WTC11 (cell line): ENCODE results near the gene SPATA3.

Experiments
- FOXK1 ChIP-seq: sonication (generic); formaldehyde crosslinking; IDR thresholded peaks from 2 replicates; pipeline ENCODE4 v1.8.0; 2022; ENCODE audit warnings: mild to moderate bottlenecking, moderate library complexity, missing genetic modification reagents
- NFYB ChIP-seq: sonication (generic); formaldehyde crosslinking; conservative IDR thresholded peaks from 2 replicates; pipeline ENCODE4 v1.8.0; 2022; ENCODE audit warnings: low read depth, missing genetic modification reagents
- ZNF121 ChIP-seq: sonication (generic); formaldehyde crosslinking; IDR thresholded peaks from 2 replicates; pipeline ENCODE4 v1.8.0; 2023; ENCODE audit warnings: missing genetic modification reagents
- ZNF263 ChIP-seq: sonication (generic); formaldehyde crosslinking; IDR thresholded peaks from 2 replicates; pipeline ENCODE4 v1.8.1; 2022; ENCODE audit warnings: low read depth, mild to moderate bottlenecking, moderate library complexity, missing genetic modification reagents
- TF ChIP-seq, protein P1 (sequence below): sonication (generic); formaldehyde crosslinking; IDR thresholded peaks from 2 replicates; pipeline ENCODE4 v1.8.1; 2023; ENCODE audit warnings: mild to moderate bottlenecking, missing genetic modification reagents
- TF ChIP-seq, protein P2 (sequence below): fragments of 200-600 bp; IDR thresholded peaks from 2 replicates; pipeline ENCODE4 v1.8.0; 2022; ENCODE audit warnings: antibody characterized with exemption
- TF ChIP-seq, protein P3 (sequence below): sonication (generic); formaldehyde crosslinking; conservative IDR thresholded peaks from 2 replicates; pipeline ENCODE4 v1.8.1; 2022; ENCODE audit warnings: mild to moderate bottlenecking, missing genetic modification reagents
- TF ChIP-seq, protein P4 (sequence below): sonication (generic); formaldehyde crosslinking; IDR thresholded peaks from 2 replicates; pipeline ENCODE4 v1.8.1; 2022; ENCODE audit warnings: low read depth, missing genetic modification reagents, borderline replicate concordance
- TF ChIP-seq, protein P5 (sequence below): sonication (generic); formaldehyde crosslinking; IDR thresholded peaks from 2 replicates; pipeline ENCODE4 v1.8.0; 2022; ENCODE audit warnings: mild to moderate bottlenecking, missing genetic modification reagents
- TF ChIP-seq, protein P6 (sequence below): sonication (generic); formaldehyde crosslinking; conservative IDR thresholded peaks from 2 replicates; pipeline ENCODE4 v1.8.1; 2023; ENCODE audit warnings: mild to moderate bottlenecking, low read depth, missing genetic modification reagents, moderate library complexity
- TF ChIP-seq, protein P7 (sequence below): sonication (generic); formaldehyde crosslinking; IDR thresholded peaks from 2 replicates; pipeline ENCODE4 v1.8.1; 2023; ENCODE audit warnings: mild to moderate bottlenecking, moderate library complexity, missing genetic modification reagents
- TF ChIP-seq, protein P8 (sequence below): sonication (generic); formaldehyde crosslinking; IDR thresholded peaks from 2 replicates; pipeline ENCODE4 v1.8.1; 2022; ENCODE audit warnings: mild to moderate bottlenecking, moderate library complexity, missing genetic modification reagents
- TF ChIP-seq, protein P9 (sequence below): sonication (generic); formaldehyde crosslinking; IDR thresholded peaks from 2 replicates; pipeline ENCODE4 v1.8.1; 2022; ENCODE audit warnings: low read depth, mild to moderate bottlenecking, moderate library complexity, missing genetic modification reagents, borderline replicate concordance
- TF ChIP-seq, protein P10 (sequence below): sonication (generic); formaldehyde crosslinking; IDR thresholded peaks from 2 replicates; pipeline ENCODE4 v1.8.1; 2023; ENCODE audit warnings: mild to moderate bottlenecking, missing genetic modification reagents, borderline replicate concordance

DNA sequence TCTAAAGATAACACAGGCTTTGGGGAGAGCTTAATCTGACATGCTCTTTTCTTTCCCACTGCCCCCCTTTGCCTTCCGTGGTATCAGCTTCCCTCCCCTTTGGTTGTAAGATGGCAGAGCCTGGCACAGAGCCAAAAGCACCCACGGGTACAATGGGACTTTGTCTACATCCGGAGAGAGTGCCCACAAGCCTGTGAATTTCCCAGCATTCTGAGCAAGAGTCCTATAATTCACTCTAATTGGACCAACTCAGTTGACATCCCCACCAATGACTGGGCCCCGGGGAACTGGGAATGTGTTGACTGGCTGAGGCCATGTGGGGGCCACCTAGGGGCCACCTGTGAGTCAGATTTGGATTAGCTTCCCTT lies 21.3 kb downstream of the SPATA3 start:
- TF ChIP-seq, protein P1, sequence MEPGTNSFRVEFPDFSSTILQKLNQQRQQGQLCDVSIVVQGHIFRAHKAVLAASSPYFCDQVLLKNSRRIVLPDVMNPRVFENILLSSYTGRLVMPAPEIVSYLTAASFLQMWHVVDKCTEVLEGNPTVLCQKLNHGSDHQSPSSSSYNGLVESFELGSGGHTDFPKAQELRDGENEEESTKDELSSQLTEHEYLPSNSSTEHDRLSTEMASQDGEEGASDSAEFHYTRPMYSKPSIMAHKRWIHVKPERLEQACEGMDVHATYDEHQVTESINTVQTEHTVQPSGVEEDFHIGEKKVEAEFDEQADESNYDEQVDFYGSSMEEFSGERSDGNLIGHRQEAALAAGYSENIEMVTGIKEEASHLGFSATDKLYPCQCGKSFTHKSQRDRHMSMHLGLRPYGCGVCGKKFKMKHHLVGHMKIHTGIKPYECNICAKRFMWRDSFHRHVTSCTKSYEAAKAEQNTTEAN (CRISPR knock-in tag) = no peak
- TF ChIP-seq, protein P2, sequence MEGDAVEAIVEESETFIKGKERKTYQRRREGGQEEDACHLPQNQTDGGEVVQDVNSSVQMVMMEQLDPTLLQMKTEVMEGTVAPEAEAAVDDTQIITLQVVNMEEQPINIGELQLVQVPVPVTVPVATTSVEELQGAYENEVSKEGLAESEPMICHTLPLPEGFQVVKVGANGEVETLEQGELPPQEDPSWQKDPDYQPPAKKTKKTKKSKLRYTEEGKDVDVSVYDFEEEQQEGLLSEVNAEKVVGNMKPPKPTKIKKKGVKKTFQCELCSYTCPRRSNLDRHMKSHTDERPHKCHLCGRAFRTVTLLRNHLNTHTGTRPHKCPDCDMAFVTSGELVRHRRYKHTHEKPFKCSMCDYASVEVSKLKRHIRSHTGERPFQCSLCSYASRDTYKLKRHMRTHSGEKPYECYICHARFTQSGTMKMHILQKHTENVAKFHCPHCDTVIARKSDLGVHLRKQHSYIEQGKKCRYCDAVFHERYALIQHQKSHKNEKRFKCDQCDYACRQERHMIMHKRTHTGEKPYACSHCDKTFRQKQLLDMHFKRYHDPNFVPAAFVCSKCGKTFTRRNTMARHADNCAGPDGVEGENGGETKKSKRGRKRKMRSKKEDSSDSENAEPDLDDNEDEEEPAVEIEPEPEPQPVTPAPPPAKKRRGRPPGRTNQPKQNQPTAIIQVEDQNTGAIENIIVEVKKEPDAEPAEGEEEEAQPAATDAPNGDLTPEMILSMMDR = no peak
- TF ChIP-seq, protein P3, sequence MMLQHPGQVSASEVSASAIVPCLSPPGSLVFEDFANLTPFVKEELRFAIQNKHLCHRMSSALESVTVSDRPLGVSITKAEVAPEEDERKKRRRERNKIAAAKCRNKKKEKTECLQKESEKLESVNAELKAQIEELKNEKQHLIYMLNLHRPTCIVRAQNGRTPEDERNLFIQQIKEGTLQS = no peak
- TF ChIP-seq, protein P4, sequence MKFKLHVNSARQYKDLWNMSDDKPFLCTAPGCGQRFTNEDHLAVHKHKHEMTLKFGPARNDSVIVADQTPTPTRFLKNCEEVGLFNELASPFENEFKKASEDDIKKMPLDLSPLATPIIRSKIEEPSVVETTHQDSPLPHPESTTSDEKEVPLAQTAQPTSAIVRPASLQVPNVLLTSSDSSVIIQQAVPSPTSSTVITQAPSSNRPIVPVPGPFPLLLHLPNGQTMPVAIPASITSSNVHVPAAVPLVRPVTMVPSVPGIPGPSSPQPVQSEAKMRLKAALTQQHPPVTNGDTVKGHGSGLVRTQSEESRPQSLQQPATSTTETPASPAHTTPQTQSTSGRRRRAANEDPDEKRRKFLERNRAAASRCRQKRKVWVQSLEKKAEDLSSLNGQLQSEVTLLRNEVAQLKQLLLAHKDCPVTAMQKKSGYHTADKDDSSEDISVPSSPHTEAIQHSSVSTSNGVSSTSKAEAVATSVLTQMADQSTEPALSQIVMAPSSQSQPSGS (CRISPR knock-in tag) = no peak
- TF ChIP-seq ZNF121 (no peak), NFYB (CRISPR knock-in tag) (no peak), FOXK1 (no peak), ZNF263 (CRISPR knock-in tag) (no peak)
- TF ChIP-seq, protein P5, sequence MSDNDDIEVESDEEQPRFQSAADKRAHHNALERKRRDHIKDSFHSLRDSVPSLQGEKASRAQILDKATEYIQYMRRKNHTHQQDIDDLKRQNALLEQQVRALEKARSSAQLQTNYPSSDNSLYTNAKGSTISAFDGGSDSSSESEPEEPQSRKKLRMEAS (CRISPR knock-in tag) = no peak
- TF ChIP-seq, protein P6, sequence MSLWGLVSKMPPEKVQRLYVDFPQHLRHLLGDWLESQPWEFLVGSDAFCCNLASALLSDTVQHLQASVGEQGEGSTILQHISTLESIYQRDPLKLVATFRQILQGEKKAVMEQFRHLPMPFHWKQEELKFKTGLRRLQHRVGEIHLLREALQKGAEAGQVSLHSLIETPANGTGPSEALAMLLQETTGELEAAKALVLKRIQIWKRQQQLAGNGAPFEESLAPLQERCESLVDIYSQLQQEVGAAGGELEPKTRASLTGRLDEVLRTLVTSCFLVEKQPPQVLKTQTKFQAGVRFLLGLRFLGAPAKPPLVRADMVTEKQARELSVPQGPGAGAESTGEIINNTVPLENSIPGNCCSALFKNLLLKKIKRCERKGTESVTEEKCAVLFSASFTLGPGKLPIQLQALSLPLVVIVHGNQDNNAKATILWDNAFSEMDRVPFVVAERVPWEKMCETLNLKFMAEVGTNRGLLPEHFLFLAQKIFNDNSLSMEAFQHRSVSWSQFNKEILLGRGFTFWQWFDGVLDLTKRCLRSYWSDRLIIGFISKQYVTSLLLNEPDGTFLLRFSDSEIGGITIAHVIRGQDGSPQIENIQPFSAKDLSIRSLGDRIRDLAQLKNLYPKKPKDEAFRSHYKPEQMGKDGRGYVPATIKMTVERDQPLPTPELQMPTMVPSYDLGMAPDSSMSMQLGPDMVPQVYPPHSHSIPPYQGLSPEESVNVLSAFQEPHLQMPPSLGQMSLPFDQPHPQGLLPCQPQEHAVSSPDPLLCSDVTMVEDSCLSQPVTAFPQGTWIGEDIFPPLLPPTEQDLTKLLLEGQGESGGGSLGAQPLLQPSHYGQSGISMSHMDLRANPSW (CRISPR knock-in tag) = no peak
- TF ChIP-seq, protein P7, sequence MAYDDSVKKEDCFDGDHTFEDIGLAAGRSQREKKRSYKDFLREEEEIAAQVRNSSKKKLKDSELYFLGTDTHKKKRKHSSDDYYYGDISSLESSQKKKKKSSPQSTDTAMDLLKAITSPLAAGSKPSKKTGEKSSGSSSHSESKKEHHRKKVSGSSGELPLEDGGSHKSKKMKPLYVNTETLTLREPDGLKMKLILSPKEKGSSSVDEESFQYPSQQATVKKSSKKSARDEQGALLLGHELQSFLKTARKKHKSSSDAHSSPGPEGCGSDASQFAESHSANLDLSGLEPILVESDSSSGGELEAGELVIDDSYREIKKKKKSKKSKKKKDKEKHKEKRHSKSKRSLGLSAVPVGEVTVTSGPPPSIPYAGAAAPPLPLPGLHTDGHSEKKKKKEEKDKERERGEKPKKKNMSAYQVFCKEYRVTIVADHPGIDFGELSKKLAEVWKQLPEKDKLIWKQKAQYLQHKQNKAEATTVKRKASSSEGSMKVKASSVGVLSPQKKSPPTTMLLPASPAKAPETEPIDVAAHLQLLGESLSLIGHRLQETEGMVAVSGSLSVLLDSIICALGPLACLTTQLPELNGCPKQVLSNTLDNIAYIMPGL (CRISPR knock-in tag) = no peak
- TF ChIP-seq, protein P8, sequence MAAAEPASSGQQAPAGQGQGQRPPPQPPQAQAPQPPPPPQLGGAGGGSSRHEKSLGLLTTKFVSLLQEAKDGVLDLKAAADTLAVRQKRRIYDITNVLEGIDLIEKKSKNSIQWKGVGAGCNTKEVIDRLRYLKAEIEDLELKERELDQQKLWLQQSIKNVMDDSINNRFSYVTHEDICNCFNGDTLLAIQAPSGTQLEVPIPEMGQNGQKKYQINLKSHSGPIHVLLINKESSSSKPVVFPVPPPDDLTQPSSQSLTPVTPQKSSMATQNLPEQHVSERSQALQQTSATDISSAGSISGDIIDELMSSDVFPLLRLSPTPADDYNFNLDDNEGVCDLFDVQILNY (CRISPR knock-in tag) = no peak
- TF ChIP-seq, protein P9, sequence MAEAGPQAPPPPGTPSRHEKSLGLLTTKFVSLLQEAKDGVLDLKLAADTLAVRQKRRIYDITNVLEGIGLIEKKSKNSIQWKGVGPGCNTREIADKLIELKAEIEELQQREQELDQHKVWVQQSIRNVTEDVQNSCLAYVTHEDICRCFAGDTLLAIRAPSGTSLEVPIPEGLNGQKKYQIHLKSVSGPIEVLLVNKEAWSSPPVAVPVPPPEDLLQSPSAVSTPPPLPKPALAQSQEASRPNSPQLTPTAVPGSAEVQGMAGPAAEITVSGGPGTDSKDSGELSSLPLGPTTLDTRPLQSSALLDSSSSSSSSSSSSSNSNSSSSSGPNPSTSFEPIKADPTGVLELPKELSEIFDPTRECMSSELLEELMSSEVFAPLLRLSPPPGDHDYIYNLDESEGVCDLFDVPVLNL (CRISPR knock-in tag) = no peak
- TF ChIP-seq, protein P10, sequence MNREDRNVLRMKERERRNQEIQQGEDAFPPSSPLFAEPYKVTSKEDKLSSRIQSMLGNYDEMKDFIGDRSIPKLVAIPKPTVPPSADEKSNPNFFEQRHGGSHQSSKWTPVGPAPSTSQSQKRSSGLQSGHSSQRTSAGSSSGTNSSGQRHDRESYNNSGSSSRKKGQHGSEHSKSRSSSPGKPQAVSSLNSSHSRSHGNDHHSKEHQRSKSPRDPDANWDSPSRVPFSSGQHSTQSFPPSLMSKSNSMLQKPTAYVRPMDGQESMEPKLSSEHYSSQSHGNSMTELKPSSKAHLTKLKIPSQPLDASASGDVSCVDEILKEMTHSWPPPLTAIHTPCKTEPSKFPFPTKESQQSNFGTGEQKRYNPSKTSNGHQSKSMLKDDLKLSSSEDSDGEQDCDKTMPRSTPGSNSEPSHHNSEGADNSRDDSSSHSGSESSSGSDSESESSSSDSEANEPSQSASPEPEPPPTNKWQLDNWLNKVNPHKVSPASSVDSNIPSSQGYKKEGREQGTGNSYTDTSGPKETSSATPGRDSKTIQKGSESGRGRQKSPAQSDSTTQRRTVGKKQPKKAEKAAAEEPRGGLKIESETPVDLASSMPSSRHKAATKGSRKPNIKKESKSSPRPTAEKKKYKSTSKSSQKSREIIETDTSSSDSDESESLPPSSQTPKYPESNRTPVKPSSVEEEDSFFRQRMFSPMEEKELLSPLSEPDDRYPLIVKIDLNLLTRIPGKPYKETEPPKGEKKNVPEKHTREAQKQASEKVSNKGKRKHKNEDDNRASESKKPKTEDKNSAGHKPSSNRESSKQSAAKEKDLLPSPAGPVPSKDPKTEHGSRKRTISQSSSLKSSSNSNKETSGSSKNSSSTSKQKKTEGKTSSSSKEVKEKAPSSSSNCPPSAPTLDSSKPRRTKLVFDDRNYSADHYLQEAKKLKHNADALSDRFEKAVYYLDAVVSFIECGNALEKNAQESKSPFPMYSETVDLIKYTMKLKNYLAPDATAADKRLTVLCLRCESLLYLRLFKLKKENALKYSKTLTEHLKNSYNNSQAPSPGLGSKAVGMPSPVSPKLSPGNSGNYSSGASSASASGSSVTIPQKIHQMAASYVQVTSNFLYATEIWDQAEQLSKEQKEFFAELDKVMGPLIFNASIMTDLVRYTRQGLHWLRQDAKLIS (CRISPR knock-in tag) = no peak
